GM19240 (cell line): ENCODE results near the gene CHGA.

Experiments
- DNase-seq: peaks from one replicate; pipeline ENCODE4 v3.0.0; 2011; ENCODE audit warnings: low spot score; ENCODE audit not compliant: insufficient read length

CHGA gene

DNA sequence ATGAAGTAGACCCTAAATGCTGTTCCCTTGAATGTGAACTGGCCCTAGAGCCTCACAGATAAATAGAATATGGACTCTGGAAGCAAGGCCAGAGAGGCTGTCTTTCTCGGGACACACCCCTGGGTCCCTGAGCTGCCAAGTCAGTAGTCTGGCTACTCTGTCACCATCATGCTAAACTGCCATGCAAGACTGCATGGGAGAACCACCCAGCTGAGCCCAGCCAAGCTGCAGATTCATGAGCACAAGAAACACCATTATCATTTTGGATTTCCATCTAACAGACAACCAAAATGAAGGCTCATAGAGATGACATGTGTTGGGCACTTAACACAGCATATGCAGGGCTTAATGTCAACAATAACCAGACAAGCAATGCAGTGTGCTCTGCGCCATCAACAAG lies 53.3 kb downstream of the CHGA start:
- DNase-seq = no peak

DNA sequence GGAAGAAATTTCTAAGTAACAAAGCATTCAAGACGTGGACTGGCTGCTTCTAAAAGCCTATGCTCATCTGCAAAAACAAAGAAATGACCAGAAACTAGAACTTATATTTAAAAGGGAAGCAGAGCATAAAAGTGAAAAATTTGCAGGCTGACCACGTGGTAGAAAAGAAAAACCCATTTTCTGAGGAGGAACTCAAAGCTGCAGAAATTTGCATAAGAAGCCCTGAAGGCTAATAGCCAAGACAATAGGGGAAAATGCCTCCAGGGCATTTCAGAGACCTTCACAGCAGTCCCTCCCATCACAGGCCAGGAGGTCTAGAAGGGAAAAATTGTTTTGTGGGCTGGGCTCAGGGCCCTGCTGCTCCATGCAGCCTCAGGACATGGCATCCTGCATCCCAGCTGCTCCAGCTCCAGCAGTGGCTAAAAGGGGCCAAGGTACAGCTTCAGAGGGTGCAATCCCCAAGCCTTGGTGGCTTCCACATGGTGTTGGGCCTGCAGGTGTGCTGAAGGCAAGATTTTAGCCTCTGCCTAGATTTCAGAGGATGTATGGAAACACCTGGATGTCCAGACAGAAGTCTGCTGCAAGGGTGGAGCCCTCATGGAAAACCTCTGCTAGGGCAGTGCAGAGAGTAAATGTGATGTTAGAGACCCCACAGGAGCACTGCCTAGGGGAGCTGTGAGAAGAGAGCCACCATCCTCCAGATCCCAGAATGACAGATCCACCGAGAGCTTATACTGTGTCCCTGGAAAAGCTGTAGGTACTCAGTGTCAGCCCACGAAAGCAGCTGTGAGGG lies 55.5 kb downstream of the CHGA start:
- no peak for DNase-seq

DNA sequence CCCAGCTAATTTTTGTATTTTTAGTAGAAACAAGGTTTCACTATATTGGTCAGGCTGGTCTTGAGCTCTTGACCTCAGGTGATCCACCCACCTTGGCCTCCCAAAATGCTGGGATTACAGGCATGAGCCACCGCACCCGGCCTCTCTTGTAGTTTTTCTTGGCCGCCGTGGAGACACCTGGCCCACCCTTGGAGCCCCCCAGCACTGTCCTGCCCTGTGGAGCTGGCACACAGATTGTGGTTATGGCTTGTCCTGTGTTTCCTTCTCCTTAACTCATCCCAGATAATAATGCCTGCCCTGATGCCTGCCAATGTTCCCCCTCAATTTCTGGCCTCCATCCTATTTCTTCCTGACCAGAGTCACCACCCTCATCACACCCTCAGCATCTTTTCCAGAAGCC lies 57.9 kb downstream of the CHGA start:
- DNase-seq = no peak

DNA sequence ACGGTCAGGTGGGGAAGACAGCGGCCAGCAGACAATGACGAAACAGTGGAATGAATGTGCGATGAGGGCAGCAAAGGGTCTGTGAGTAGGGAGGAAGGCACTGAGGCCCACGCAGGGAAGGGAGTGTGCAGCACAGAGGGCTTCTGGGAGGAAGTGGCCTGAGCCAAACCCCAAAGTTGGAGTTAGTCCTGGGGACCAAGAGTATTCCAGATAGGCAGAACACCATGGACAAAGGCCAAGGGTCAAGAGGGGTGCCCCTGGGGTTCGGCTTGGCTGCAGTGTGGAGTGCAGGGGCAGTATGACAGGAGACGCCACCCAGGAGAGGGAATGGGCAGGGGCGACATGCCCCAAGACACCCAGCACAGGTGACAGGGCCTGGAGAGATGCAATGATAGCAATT lies 58.8 kb downstream of the CHGA start:
- no peak for DNase-seq

DNA sequence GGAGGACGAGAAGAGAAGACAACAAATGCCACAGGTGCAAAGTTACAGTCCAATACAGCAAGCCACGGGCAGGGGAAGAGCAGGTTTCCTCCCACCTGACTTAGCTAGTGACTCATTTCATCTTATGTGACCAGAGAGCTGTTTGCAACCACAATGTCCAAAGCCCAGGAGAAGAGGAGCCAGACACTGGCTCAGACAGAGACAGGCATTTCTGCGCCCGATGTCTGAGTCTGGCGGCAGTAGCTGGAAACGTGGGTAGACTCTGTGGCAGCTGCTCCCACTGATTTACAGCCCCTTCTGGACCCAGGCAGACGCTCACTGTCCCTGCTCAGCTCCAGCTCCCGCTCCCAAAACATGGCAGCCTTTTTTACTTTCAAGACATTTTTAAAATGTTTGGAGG lies 60.0 kb downstream of the CHGA start:
- no peak for DNase-seq

DNA sequence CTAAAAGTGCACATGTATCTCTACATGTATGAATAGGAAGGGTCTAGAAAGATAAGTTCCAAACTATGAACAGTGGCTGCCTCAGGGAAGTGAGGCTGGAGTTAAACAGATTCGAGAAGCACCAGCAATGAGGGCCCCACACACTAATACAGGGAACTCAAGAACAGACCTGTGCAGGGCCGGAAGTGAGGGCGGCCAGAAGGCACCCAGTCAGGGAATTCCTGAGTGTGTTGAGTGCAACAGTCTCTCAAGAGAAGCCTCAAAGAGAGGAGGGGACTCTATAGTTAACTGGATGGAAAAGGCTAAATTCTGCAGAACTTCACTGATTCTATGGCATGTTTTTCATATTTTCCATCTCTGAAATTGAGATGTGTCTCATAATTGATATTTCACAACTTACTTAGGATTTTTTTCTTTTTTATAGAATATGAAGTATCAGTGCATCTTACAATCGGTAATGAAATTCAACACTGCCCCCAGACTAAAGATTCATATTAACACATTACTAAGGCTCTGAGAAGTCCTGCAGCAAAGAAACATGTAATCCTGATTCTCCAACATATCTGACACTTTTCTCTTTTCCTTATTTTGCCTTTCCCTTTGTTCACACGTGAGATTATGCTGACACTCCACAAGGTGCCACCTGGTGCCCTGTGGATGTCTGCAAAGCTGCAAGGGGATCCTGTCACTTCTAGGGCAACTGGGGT lies 61.3 kb downstream of the CHGA start:
- DNase-seq = no peak
